KG1 (cell line): Measurements from ENCODE around the gene TRABD.
"Not testable (repeated sequence)": the region's sequence is repeated elsewhere in the genome, so short reads cannot be mapped to it uniquely, and the experiment has no call there.

Source experiments
- DNase-seq: peaks from one replicate; lab custom pipeline; 2025; lab: John Stamatoyannopoulos, UW

TRABD gene

GRCh38 chr22:50204571-50204970, 18.9 kb downstream of the TRABD start:
- DNase-seq = no peak

- not testable (repeated sequence) for DNase-seq
These were observed 19.3 kb downstream of the TRABD start for GRCh38 chr22:50204998-50205397.

GRCh38 chr22:50205781-50206569, 20.3 kb downstream of the TRABD start:
- no peak for DNase-seq

GRCh38 chr22:50206599-50206998, 20.9 kb downstream of the TRABD start:
- no peak for DNase-seq

- DNase-seq = no peak
These were observed 21.8 kb downstream of the TRABD start for GRCh38 chr22:50207383-50208140.

GRCh38 chr22:50208430-50208938, 22.8 kb downstream of the TRABD start:
- DNase-seq = no peak

- DNase-seq = no peak
These were observed 23.5 kb downstream of the TRABD start for GRCh38 chr22:50208939-50209892.

- peak; percentile 46 for DNase-seq
These were observed 24.2 kb downstream of the TRABD start for GRCh38 chr22:50209893-50210292.

- DNase-seq = no peak
These were observed 24.8 kb downstream of the TRABD start for GRCh38 chr22:50210378-50211139.

GRCh38 chr22:50211147-50211546, 25.4 kb downstream of the TRABD start:
- DNase-seq = no peak

GRCh38 chr22:50213263-50213662, 27.6 kb downstream of the TRABD start:
- no peak for DNase-seq

- DNase-seq = no peak
These were observed 29.8 kb downstream of the TRABD start for GRCh38 chr22:50215297-50216054.

- no peak for DNase-seq
These were observed 30.5 kb downstream of the TRABD start for GRCh38 chr22:50216055-50216683.

GRCh38 chr22:50216684-50217520, 31.2 kb downstream of the TRABD start:
- DNase-seq = no peak

GRCh38 chr22:50217543-50218152, 31.9 kb downstream of the TRABD start:
- no peak for DNase-seq

GRCh38 chr22:50218153-50218995, 32.7 kb downstream of the TRABD start:
- DNase-seq = no peak

- DNase-seq = no peak
These were observed 33.4 kb downstream of the TRABD start for GRCh38 chr22:50218996-50219727.
